ENCODE data around the gene COG2.

GRCh38 chr1:230621324-230622030 is 20.8 kb upstream of the COG2 start:
- TF ChIP-seq CTCF (IDR thresholded peaks at IDR 0.05) = no peak
- TF ChIP-seq POLR2A (IDR thresholded peaks at IDR 0.05) = no peak

Measured in right lobe of liver (tissue), 4 donors.